Omental fat pad (tissue), 4 donors: ENCODE measurements around the gene IGF2BP1. TPM values are rescaled to one million over a fixed set of nuclear protein-coding genes. Genes with fewer than 3 reads are reported as not detected.
"Not testable (repeated sequence)": the region's sequence is repeated elsewhere in the genome, so short reads cannot be mapped to it uniquely, and the experiment has no call there.

Experiments
- ATAC-seq: fragments of 150-250 bp; one replicate; pipeline ENCODE4 v1.9.1; 2016; ENCODE audit warnings: mild to moderate bottlenecking, moderate library complexity; ENCODE audit not compliant: low FRiP score
- DNase-seq: peaks from one replicate; pipeline ENCODE4 v3.0.0-alpha.2; 2019; ENCODE audit warnings: low spot score
- small RNA-seq: library from RNA; depleted of rRNA; stranded (forward); fragments of <200 nt; gene quantifications from one replicate; pipeline ENCODE3, GENCODE V24; 2016
- total RNA-seq, 4 donors: library from RNA; depleted of rRNA; stranded (reverse); fragments of >200 nt; gene quantifications; one replicate each; pipeline ENCODE4 v1.1.0, GENCODE V29; 2016
- TF ChIP-seq, protein P1 (sequence below), 3 donors: fragments of 450-650 bp; IDR thresholded peaks; one replicate each; pipeline ENCODE4 v1.5.1; 2016 to 2017; ENCODE audit warnings: antibody characterized with exemption in 3 of 3, mild to moderate bottlenecking in 3 of 3, moderate library complexity in 2 of 3

Gene IGF2BP1
- total RNA-seq, 4 donors from 2014 or later, result 0.16 TPM; not detected in 3

DNA sequence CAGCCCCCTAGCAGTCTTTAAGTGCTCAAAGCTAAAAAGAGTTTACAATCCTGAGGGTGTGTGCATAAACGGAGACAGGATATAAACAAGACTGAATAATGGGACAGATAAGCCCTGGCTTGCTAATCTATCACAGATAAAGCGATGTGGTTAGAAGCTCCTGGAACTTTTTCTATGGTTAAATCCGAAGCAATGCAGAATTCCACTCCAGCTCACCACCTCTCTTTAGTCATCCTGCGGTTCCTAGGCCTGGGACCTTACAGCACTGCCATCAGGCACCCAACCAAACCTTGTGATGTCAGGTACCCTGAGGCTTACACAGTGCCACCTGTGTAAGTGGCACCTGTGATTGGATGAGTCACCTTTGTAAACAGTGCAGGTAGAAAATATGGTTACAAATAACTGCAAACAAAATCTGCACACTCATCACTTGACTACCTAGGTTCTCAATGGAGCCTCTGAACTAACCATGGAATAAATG is 103.9 kb downstream of the IGF2BP1 start:
- DNase-seq (no peak), ATAC-seq (no peak)
- TF ChIP-seq, protein P1, sequence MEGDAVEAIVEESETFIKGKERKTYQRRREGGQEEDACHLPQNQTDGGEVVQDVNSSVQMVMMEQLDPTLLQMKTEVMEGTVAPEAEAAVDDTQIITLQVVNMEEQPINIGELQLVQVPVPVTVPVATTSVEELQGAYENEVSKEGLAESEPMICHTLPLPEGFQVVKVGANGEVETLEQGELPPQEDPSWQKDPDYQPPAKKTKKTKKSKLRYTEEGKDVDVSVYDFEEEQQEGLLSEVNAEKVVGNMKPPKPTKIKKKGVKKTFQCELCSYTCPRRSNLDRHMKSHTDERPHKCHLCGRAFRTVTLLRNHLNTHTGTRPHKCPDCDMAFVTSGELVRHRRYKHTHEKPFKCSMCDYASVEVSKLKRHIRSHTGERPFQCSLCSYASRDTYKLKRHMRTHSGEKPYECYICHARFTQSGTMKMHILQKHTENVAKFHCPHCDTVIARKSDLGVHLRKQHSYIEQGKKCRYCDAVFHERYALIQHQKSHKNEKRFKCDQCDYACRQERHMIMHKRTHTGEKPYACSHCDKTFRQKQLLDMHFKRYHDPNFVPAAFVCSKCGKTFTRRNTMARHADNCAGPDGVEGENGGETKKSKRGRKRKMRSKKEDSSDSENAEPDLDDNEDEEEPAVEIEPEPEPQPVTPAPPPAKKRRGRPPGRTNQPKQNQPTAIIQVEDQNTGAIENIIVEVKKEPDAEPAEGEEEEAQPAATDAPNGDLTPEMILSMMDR (IDR thresholded peaks at IDR 0.05), result no peak

DNA sequence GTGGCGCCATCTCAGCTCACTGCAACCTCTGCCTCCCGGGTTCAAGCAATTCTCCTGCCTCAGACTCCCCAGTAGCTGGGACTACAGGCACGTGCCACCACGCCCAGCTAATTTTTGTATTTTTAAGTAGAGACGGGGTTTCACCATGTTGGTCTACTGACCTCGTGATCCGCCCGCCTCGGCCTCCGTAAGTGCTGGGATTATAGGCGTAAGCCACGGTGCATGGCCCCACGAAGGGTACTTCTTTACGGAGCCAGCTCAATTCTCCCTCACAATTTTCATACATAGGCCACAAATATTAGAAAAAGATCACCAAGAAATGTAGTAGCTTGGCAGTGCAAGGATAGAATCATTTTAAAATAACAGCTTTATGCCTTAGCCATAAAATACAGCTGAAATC is 106.2 kb downstream of the IGF2BP1 start:
- DNase-seq, result not testable (repeated sequence)

DNA sequence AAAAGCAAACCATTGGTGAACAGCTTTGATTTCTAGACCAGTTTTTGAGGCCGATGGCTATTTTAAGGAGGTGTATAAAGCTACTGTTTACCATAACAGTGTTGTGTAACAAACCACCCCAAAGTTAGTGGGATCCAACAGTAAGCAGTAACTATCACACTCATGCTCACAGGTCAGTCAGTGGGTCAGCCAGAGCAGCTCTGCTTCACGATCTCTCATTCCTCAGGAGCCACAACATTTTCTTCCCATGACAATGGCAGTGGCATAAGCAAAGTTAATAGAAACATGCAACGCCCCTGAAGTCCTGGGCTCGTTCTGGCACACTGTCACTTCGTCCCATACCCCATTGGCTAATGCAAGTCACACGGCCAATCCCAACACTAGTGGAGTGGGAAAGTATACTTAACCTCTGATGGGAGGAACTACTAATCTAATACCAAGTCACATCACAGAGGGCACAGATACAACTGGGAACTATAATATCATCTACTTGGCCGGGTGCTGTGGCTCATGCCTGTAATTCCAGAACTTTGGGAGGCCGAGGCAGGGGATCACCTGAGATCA is 107.4 kb downstream of the IGF2BP1 start:
- TF ChIP-seq, protein P1 (IDR thresholded peaks at IDR 0.05), result no peak
- ATAC-seq (no peak), DNase-seq (no peak)

More for the DNA sequence above, 106.2 kb downstream of the IGF2BP1 start:
- not testable (repeated sequence) for ATAC-seq

Small RNAs within 50 kb of the gene (small RNA-seq; reads per million reads assigned to genes)
- gene RF00017, result not detected
- gene RF01210, result not detected
- not detected for gene RNU1-42P
- not detected for gene RNU6-826P

Other genes starting within 250 kb of the IGF2BP1 start
- 1 to 10 TPM in 1 of 4 donors, not detected in 3; 1.9 TPM for gene TTLL6, start 180.2 kb upstream of the IGF2BP1 start, total RNA-seq
- gene CALCOCO2, start 166.3 kb upstream of the IGF2BP1 start, total RNA-seq, result 100 to 1,000 TPM; 107 to 356 (median 135) TPM
- gene ATP5MC1, start 104.6 kb upstream of the IGF2BP1 start, total RNA-seq, result 100 to 1,000 TPM in 1 of 4 donors, 10 to 100 TPM in 3; 47.9 to 106 (median 83.0) TPM
- 10 to 100 TPM; 54.0 to 63.2 (median 56.5) TPM for gene UBE2Z, start 89.0 kb upstream of the IGF2BP1 start, total RNA-seq
- gene SNF8, start 52.5 kb upstream of the IGF2BP1 start, total RNA-seq, result 10 to 100 TPM; 64.0 to 91.9 (median 76.8) TPM
- not detected for gene GIP, start 28.8 kb upstream of the IGF2BP1 start, total RNA-seq
- not detected for gene B4GALNT2, start 135.4 kb downstream of the IGF2BP1 start, total RNA-seq
- 1 to 10 TPM in 3 of 4 donors, under 1 TPM in 1; 0.74 to 5.2 (median 2.9) TPM for gene GNGT2, start 213.2 kb downstream of the IGF2BP1 start, total RNA-seq
- gene ABI3, start 213.3 kb downstream of the IGF2BP1 start, total RNA-seq, result 1 to 10 TPM; 3.6 to 7.4 (median 5.4) TPM
- 10 to 100 TPM in 1 of 4 donors, under 1 TPM in 2, not detected in 1; 0.60 to 11.2 (median 0.94) TPM for gene PHOSPHO1, start 233.4 kb downstream of the IGF2BP1 start, total RNA-seq